Activated CD4-positive, alpha-beta T cell treated with anti-CD3 and anti-CD28 coated beads, Interleukin-10, Interleukin-2, amounts not matched to agents 100 ng/mL and 50 ng/mL, durations not matched to agents 16 hours and 8 hours (primary cell): ENCODE data around the gene NDNF.

Experiments
- DNase-seq: peaks from one replicate; pipeline ENCODE4 v3.0.0-alpha.2; 2020

NDNF gene

DNA sequence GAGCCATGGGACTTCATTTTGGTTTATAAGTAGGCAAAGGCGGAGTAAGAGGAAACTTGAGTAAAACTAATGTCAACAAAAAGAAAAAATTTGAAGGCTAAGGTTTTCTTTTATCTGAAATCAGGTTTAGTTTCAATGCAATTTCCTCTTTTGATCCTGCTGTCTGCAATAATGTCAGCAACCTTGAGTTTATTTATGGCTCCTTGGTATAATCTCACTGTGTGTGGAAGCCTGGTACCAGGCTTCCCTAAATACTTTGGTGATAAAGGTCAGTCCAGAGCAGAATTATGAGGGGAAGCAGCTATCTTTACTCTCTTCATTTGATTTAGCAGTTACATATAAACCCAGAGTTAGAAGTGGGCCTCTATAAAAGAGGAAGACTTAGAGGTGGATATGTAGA is 57.8 kb downstream of the NDNF start:
- no peak for DNase-seq

DNA sequence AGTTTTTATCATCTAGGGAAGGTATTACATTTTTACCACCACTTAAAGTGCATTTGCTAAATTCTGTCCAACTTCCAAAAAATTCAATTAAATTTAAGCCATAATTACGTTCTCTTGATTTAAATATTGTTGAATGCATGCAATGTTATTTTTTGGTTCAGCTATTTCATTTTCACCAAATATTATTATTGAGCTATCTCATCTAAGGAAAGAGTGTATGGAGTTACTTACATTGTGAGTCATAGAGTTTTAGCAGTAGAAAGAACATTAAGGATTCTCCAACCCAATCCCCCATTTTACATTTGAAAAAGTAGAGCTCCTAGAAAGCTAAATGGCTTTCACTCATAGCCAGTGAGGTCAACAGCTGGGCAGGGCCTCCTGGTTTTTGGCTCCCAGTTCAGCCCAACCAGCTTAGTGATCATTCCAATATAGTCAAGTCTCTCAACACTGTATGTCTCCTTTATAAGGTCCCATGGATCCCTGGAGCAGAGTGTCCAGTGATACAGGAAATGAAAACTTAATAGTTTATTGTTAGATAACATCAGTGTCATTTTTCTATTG is 60.5 kb downstream of the NDNF start:
- no peak for DNase-seq

DNA sequence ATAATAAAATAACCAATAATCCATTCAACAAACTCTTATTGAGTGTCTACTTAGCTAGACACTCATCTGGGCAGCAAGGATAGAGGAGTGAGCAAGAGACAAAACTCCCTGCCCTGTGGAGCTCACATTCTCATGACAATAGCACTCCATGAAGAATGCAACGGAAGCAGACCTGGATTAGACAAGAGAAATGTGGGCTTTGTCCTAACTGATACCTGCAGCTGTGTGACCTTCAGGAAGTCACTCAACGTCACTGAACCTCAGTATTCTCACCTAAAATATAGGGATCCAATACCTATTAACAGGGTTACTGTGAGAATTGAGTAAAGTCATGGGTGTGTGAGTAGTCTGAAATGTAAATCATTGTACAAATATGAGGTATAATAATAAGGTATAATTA is 61.2 kb downstream of the NDNF start:
- no peak for DNase-seq

DNA sequence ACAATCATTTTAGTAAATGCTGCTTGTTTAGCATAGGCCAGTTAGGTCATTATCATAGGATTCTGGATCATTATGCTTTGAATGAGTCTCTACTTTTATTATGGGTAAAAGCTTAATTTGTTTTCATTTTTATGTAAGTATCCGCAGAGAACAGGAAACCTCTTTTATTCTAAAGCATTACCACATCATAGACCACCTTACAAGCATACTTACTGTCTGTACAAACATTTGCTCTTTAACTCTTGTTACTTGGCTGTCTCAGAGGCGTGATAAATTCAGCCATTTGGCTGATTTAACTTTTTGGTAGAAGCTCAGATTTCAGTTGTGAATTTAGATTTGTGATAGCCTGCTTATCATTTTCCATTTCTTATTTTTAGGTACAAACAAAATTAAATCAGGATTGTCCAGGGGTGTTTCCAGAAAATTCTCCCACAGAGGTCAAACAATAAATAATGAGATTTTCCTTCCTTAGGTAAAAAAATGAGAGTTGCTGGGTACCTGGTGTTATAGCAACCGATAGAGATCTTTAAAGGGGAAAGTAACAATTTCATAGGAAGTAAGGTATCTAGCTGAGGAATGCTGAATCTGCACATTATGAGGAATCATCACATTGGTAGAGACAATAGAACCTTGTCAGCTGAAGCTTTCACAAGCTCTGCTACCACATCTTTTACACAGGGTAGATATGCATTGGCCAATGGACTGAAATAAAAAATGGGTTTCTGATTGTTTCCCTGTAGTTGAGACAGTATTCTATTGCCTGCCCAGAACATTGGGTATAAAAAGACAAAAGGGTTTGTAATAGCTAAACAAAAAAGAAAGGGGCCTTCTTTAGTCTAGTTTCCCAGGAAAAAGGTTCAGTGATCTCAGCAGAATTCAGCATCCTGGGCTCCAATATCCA is 62.5 kb downstream of the NDNF start:
- no peak for DNase-seq

DNA sequence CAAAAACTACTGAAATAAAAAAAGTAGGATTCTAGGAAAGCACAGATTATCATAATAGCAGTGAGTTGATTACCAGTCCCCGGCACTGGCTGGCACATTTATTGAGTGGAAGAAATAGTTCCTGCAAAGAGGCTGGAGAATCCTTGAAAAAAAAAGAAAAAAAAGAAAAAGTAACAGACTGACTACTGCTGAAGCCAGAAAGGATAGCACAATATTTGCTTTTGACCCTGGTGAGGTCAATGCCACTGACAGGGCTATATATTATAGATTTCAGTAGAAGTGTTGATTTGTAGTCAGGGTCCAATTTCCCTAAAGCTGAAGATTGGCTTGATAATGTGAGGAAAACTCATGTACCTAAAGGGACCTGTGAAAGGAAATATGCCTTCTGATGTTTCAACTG is 64.7 kb downstream of the NDNF start:
- no peak for DNase-seq

DNA sequence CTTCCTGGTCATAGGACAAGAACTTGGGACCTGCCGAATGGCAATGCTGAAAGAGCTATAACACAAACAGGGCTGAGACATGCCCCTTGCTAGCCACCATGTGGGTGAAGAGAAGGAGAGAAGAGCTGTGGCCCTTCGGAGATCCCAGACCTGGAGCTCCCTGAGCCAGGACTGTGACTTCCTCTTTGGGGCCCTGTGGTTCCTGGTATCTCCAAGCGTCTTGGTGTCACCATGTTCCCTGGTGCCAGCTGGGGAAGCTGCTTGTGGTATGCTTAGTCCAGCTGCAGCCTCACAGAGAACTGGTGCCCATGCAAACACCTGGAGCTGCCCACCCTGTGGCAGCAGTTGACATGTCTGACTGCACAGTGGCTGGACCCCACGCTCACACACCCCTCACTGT is 68.5 kb downstream of the NDNF start:
- DNase-seq, result no peak

DNA sequence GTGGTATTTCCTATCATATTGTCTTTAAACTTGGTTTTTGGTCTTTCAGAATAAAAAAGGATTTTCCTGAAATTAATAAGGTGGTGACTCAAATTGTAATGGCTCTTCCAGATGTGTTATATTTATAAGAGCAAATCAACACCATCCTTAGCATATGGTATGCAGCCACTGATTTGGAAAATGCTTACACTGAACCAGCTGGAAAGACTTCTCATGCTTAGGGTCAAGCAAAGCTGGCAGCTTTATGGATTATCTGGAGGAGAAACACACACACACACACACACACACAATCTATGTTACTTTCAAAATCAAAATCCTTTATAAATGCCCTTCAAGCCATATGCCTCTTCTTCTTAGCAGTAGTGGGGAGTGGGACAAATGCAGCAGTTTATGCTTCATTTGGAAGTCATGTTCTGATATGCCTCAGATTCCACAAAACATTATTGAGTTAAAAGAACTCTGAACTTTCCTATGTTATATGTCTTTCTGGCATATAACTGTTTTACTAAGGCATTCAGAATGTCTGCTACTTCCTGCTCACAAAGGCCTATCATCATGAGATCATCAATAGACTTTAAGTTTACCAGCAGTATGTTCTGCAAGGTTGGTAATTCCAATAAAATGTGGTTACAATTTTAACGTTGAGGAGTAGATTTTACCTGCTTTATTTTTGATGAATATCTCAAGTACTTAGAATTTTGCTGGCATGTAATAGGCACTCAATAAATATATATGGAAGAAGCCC is 76.9 kb downstream of the NDNF start:
- DNase-seq, result no peak

DNA sequence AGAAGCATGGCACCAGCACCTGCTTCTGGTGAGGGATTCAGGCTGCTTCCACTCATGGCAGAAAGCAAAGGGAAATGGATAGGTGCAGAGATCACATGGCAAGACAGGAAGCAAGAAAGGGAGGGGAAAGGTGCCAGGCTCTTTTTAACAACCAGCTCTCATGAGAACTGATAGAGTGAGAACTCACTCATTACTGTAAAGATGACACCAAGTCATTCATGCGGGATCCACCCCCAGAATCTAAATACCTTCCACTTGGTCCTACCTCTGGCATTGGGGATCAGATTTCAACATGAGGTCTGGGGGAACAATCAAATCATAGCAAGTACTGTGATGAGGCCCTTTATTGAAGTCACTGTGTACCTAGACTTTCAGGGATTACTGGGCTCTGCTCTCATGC is 77.8 kb downstream of the NDNF start:
- no peak for DNase-seq

DNA sequence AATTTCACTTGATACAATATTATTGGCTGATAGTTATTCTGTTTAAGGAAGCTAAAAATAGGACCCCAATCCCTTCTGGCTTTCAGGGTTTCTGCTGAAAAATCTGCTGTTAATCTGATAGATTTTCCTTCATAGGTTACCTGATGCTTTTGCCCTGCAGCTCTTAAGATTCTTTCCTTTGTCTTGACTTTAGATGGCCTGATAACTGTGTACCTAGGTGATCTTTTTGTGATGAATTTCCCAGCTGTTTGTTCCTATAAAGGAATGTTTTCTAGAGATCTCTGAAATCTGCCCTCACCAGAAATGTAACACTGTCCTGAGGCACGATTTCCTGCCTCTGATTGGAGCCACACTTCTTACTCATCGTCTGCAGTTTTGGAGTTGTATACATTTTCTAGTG is 80.5 kb downstream of the NDNF start:
- no peak for DNase-seq

DNA sequence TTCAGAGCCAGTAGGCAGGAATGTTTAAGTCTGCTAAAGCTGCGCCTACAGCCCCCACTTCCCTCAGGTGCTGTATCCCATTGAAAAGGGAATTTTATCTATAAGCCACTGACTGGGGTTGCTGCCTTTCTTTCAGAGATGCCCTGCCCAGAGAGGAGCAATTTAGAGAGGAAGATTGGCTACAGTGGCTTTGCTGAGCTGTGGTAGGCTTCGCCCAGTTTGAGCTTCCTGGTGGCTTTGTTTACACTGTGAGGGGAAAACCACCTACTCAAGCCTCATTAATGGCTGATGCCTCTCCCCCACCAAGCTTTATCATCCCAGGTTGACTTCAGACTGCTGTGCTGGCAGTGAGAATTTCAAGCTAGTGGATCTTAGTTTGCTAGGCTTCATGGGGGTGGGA is 82.1 kb downstream of the NDNF start:
- DNase-seq, result no peak
